ENCODE results near the gene RARB.

- no peak for TF ChIP-seq CTCF (conservative IDR thresholded peaks at IDR 0.05 in 1 of 2, IDR thresholded peaks at IDR 0.05 in 1 of 2; ENCODE audit: low read depth in 1 of 2, low read length in 2 of 2)
- TF ChIP-seq EZH2 (IDR thresholded peaks at IDR 0.05; ENCODE audit: low read length, missing control alignments) = no peak
Measured at GRCh38 chr3:25386686-25387255, 41.3 kb upstream of the RARB start.

Measured in fibroblast of lung (primary cell).